WERI-Rb-1 (cell line): ENCODE measurements around the gene CCT7.

ENCODE experiments used
- DNase-seq: peaks from one replicate; pipeline ENCODE4 v3.0.0-alpha.2; 2020
- H3K27ac ChIP-seq: fragments of 250-450 bp; sonication (Bioruptor Pico); 2 replicates; pipeline ENCODE4 v1.5.1; 2020; ENCODE audit warnings: mild to moderate bottlenecking, moderate library complexity
- H3K27me3 ChIP-seq: fragments of 250-450 bp; sonication (Bioruptor Pico); 2 replicates; pipeline ENCODE4 v1.5.1; 2021; ENCODE audit warnings: mild to moderate bottlenecking, low read depth, moderate library complexity; ENCODE audit not compliant: insufficient read depth, severe bottlenecking
- H3K36me3 ChIP-seq: fragments of 250-450 bp; sonication (Bioruptor Pico); 2 replicates; pipeline ENCODE4 v1.5.1; 2020; ENCODE audit warnings: mild to moderate bottlenecking, moderate library complexity
- H3K4me3 ChIP-seq: 2 replicates; pipeline ENCODE4 v1.5.1; 2011; ENCODE audit warnings: low read depth, mild to moderate bottlenecking, control low read depth, low read length
- H3K9me3 ChIP-seq: fragments of 250-450 bp; sonication (Bioruptor Pico); 2 replicates; pipeline ENCODE4 v1.5.1; 2021; ENCODE audit warnings: mild to moderate bottlenecking, moderate library complexity; ENCODE audit not compliant: severe bottlenecking
- TF ChIP-seq, protein P1 (sequence below): IDR thresholded peaks from 2 replicates; pipeline ENCODE4 v1.5.1; 2011; ENCODE audit warnings: low read depth, mild to moderate bottlenecking, control low read depth, inconsistent platforms, low read length

CCT7 gene

DNA sequence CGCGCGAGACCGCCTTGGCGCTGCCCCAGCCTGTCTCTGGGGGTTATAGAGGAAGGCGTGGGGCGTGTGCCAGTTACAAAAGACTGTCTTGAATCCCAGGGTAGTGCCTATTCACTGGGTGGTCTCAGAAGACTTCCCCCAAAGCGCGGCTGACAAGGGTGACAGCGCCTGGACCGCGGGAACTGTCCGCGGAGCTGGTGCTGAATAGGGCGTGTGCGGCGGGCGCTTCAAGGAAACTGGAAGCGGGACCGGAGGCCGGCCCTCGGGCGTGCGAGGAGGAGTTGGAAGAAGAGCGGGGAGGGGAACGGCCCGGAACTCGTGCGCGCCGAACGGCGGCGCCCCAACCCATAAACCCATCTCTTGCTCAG is 57.0 kb downstream of the CCT7 start:
- Histone ChIP-seq H3K36me3 (no peaks in the 10 kb centered on the region), H3K9me3 (peaks cover 3% of the 10 kb centered on the region), H3K4me3 (peak overlapping the region; percentile 63), H3K27me3 (peaks cover 54% of the 10 kb centered on the region), H3K27ac (no peak overlapping the region)
- TF ChIP-seq, protein P1, sequence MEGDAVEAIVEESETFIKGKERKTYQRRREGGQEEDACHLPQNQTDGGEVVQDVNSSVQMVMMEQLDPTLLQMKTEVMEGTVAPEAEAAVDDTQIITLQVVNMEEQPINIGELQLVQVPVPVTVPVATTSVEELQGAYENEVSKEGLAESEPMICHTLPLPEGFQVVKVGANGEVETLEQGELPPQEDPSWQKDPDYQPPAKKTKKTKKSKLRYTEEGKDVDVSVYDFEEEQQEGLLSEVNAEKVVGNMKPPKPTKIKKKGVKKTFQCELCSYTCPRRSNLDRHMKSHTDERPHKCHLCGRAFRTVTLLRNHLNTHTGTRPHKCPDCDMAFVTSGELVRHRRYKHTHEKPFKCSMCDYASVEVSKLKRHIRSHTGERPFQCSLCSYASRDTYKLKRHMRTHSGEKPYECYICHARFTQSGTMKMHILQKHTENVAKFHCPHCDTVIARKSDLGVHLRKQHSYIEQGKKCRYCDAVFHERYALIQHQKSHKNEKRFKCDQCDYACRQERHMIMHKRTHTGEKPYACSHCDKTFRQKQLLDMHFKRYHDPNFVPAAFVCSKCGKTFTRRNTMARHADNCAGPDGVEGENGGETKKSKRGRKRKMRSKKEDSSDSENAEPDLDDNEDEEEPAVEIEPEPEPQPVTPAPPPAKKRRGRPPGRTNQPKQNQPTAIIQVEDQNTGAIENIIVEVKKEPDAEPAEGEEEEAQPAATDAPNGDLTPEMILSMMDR: no peak
- no peak for DNase-seq

DNA sequence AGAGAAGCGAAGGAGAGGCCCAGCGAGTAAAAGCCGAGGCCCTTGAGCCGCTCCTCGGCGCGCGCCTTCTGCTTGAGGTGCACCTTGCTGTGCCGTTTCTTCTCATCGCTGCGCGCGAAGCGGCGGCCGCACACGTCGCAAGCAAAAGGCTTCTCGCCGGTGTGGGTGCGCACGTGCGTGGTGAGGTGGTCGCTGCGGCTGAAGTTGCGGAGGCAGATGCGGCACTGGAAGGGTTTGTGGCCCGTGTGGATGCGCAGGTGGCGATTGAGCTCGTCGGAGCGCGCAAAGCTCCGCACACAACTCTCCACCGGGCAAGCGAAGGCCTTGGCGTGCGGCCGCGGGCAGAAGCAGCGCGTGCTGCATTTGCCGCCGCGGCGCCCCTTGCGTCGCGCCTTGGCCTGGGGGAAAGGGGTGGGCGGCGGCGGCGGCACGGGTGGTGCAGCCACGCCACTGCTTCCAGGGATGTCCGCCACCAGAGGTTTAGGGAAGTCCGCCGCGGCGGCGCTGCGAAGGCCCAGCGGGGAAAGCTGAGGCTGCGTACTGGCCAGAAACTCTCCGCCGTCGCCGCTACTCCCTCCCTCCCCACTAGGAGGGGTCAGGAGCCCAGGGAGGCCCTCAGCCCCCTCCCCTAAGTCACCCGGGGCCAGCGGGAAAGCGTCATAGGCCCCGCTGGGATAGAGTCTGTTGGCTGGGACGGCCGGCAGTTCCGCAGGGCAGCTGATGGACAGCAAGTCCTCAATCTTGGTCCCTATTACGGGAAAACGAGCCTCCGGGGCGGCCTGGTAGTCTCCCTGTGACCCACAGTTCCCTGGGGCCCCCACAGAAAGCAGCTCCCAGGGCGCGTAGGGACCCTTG is 57.6 kb downstream of the CCT7 start:
- Histone ChIP-seq H3K36me3 (no peaks in the 10 kb centered on the region), H3K27me3 (peaks cover 56% of the 10 kb centered on the region), H3K4me3 (peak overlapping the region; percentile 63), H3K27ac (no peak overlapping the region), H3K9me3 (peaks cover 3% of the 10 kb centered on the region)
- TF ChIP-seq, protein P1: peak; percentile 71
- peak; percentile 87 for DNase-seq

DNA sequence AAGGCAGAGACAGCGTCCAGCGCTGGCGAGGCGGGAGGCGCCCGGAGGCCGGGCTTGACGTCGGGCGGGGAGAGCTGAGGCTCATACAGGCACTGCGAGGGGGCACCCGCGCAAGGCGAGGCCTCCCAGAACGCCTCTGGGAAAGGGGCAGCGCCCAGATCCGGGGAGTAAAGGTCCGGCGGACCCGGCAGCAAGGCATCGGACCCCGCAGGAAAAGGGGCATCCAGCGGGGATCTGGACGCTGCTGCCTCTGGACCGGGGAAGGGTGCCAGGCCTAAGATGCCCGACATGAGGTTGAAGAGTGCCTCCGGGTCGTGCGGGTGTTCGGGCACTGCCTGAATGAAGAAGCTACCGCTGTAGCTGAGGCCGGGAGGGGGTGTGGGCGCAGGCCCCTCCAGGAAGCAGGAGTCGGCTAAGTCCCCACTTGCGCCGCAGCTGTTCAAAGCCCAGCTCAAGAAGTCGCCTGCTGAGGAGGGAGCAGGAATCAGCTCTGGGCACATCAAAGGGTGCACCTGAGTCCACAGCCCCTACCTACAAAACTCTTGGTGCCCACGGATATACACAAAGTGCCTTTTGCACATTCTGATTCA is 58.3 kb downstream of the CCT7 start:
- Histone ChIP-seq H3K9me3 (peaks cover 3% of the 10 kb centered on the region), H3K27ac (no peak overlapping the region), H3K36me3 (no peaks in the 10 kb centered on the region), H3K4me3 (peak overlapping the region; percentile 63), H3K27me3 (peaks cover 56% of the 10 kb centered on the region)
- peak; percentile 45 for DNase-seq
- TF ChIP-seq, protein P1: no peak

DNA sequence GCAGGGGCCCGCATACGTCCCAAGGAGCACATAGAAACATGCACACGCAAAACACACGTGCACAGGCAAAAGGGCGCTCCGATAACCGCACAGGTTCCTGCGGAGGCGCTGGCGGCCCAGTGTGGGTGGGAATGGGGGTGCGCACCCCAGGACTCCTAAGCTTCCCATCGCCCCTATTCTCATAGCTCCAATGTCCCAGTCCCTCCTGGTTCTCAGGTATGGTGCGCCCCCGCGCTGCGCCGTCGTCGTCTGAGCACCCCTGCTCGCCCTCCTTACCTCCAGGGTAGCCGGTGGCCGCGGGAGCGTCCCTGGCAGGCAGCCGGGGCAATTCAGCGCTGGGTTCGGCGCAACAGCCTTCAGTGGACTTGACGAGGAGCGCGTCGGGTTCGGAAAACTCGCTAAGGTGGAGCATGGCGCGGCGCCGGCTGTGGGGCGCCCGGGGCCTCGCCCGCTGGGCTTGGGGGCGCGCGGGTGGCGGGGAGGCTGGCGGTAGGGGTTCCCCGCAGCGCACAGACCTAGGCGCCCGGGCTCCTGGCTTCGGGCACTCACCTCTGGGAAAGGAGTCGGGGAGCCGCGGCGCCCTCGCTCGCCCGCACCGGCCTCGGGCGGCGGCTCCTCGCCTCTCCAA is 58.9 kb downstream of the CCT7 start:
- peak; percentile 45 for DNase-seq
- TF ChIP-seq, protein P1: 0 out of 2 replicates have a peak, but pooled peaks have one; percentile 14
- Histone ChIP-seq H3K9me3 (peaks cover 3% of the 10 kb centered on the region), H3K27ac (no peak overlapping the region), H3K27me3 (peaks cover 56% of the 10 kb centered on the region), H3K4me3 (peak overlapping the region; percentile 63), H3K36me3 (no peaks in the 10 kb centered on the region)

DNA sequence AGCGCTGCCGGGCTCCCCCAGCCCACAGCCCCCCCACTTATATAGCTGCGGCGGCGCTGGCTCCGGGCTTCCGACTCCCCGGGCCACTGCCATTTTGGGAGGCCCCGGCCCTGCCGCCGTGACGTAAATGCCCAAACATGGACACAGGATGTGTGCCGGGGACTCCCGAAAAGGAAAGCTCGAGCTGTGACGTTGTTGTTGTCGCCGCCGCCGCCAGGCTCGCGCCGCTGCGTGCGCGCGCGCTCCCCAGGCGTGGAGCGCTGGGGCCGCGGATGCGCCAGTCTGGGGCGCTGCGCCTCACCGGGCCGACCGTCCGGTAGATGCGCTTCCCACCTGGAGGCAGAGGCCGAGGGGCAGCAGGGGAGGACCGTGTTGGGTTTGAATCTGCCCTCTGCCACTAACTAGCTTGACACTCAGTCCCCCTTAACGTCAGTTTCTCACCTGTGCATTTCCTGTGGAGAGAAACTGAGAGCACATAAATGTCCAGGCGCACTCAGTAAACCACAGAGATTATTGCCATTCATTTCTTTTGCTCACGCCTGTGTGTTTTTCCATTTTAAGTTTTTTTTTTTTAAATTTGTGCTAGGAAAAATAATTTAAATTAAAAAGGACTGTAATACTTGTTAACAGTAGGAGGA is 59.5 kb downstream of the CCT7 start, which contains the start of gene EGR4:
EGR4 (minus strand) TSS at position 15 of the 638 bp plus-strand sequence. CDS start 231 bp downstream, outside the sequence.
- peak within 1 kb of the TSS; percentile 63 for H3K4me3 ChIP-seq
- H3K27ac ChIP-seq: no peak within 1 kb of the TSS
- DNase-seq: peak; percentile 92
- TF ChIP-seq, protein P1: no peak
- H3K9me3 ChIP-seq: peaks cover 3% of the 10 kb centered on the region
- no peaks in the 10 kb centered on the region for H3K36me3 ChIP-seq
- H3K27me3 ChIP-seq: peaks cover 56% of the 10 kb centered on the region
